Measurements from ENCODE around the gene SCN7A. TPM values are rescaled to one million over a fixed set of nuclear protein-coding genes. Genes with fewer than 3 reads are reported as not detected.

SCN7A gene
- total RNA-seq, 3 donors from 2014 or later = 1.6 to 76.2 (median 7.5) TPM

- DNase-seq = no peak
- H3K9me3 ChIP-seq = no peaks in the 10 kb centered on the region
- TF ChIP-seq, protein P1, sequence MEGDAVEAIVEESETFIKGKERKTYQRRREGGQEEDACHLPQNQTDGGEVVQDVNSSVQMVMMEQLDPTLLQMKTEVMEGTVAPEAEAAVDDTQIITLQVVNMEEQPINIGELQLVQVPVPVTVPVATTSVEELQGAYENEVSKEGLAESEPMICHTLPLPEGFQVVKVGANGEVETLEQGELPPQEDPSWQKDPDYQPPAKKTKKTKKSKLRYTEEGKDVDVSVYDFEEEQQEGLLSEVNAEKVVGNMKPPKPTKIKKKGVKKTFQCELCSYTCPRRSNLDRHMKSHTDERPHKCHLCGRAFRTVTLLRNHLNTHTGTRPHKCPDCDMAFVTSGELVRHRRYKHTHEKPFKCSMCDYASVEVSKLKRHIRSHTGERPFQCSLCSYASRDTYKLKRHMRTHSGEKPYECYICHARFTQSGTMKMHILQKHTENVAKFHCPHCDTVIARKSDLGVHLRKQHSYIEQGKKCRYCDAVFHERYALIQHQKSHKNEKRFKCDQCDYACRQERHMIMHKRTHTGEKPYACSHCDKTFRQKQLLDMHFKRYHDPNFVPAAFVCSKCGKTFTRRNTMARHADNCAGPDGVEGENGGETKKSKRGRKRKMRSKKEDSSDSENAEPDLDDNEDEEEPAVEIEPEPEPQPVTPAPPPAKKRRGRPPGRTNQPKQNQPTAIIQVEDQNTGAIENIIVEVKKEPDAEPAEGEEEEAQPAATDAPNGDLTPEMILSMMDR (IDR thresholded peaks at IDR 0.05) = no peak
- peaks cover 5% of the 10 kb centered on the region for H3K4me1 ChIP-seq (ENCODE audit: low read depth)
- no peaks in the 10 kb centered on the region for H3K36me3 ChIP-seq (ENCODE audit: low read depth)
- no peak overlapping the region for H3K4me3 ChIP-seq
- ATAC-seq = no peak
- intact Hi-C loops (cut with DNase I, micrococcal nuclease) = no loop called here
Measured at GRCh38 chr2:166373539-166373938, 120.5 kb downstream of the SCN7A start.

DNA sequence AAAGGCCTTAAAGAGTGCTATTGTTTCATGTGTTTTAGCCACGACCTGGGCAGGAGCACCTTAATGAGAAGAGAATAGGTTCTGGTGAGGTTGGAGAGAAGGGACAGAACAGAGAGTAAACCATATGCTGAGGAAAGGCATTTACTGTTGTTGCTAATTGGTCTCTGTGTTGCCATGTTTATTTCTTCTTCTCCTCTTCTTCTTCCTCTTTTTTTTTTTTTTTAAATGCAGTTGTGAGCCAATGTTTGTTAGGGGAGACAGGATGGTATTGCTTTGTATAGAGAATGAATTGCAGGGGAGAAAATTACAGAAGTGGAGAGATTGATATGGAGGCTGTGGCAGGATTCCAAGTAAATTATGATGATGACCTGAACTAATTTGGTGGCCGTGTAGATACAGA, 120.9 kb downstream of the SCN7A start:
- TF ChIP-seq, protein P1 (IDR thresholded peaks at IDR 0.05) = no peak
- Histone ChIP-seq H3K4me1 (ENCODE audit: low read depth) (peaks cover 5% of the 10 kb centered on the region), H3K36me3 (ENCODE audit: low read depth) (no peaks in the 10 kb centered on the region), H3K4me3 (no peak overlapping the region), H3K9me3 (no peaks in the 10 kb centered on the region)
- ATAC-seq (no peak), DNase-seq (no peak)
- intact Hi-C loops (cut with DNase I, micrococcal nuclease) = no loop called here

DNA sequence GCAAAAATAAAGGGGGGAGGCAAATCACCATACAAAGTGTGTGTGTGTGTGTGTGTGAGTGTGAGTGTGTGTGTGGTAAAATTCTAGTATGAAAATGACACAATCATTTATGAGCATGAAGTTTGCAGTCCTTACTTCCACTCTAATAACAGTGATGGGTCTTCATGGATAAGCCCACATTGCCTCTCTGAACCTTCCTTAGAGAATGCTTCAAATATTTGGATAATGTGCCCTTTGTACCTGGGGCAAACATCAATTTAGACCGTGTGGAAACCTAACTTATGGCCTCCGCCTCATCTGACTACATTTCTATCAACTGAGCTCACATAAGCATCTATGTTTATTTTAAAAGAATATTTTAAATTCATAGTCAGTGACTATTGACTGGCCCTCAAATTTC, 122.0 kb downstream of the SCN7A start:
- no peaks in the 10 kb centered on the region for H3K36me3 ChIP-seq (ENCODE audit: low read depth)
- H3K4me1 ChIP-seq (ENCODE audit: low read depth) = peaks cover 5% of the 10 kb centered on the region
- no peak for DNase-seq
- no peaks in the 10 kb centered on the region for H3K9me3 ChIP-seq
- intact Hi-C loops (cut with DNase I, micrococcal nuclease) = no loop called here
- H3K4me3 ChIP-seq = no peak overlapping the region
- TF ChIP-seq, protein P1 (IDR thresholded peaks at IDR 0.05) = no peak
- no peak for ATAC-seq

DNA sequence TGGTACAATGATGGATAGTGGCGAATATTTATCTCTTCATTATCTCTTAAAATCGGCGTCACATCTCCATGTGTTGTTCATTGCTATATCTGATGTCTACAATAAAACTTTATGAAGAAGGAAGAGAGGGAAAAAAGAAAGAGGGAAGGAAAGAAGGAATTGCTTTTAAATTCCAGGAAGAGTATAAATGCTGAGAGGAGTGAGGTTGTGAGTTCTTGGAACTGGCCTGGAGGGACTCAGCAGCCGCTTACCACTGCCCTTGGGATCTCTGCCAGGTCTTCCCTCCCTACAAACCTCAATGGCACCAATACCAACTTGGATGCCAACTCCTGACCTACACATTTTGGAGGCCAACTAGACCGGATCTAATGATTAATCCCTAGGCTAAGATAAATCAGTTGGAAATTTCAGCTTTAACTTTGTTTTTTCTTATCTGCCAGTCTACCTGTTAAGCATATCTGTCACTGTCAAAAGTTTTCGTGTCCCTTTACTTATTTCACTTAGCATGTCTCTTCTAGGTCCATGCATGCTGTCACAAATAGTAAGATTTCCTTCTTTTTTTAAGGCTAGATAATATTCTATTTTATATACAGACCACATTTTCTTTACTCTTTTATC, 128.1 kb downstream of the SCN7A start:
- ATAC-seq (no peak), DNase-seq (no peak)
- Histone ChIP-seq H3K4me3 (no peak overlapping the region), H3K4me1 (ENCODE audit: low read depth) (no peaks in the 10 kb centered on the region), H3K36me3 (ENCODE audit: low read depth) (no peaks in the 10 kb centered on the region), H3K9me3 (no peaks in the 10 kb centered on the region)
- TF ChIP-seq, protein P1 (IDR thresholded peaks at IDR 0.05) = no peak
- intact Hi-C loops (cut with DNase I, micrococcal nuclease) = no loop called here

GRCh38 chr2:166365239-166365638, 128.8 kb downstream of the SCN7A start:
- Histone ChIP-seq H3K4me1 (ENCODE audit: low read depth) (no peaks in the 10 kb centered on the region), H3K9me3 (no peaks in the 10 kb centered on the region), H3K4me3 (no peak overlapping the region), H3K36me3 (ENCODE audit: low read depth) (no peaks in the 10 kb centered on the region)
- intact Hi-C loops (cut with DNase I, micrococcal nuclease) = no loop called here
- TF ChIP-seq, protein P1 (IDR thresholded peaks at IDR 0.05) = no peak
- ATAC-seq (no peak), DNase-seq (no peak)

All from mucosa of descending colon (tissue), 3 donors.